Measurements from ENCODE around the gene PGP.
"Not testable (repeated sequence)": the region's sequence is repeated elsewhere in the genome, so short reads cannot be mapped to it uniquely, and the experiment has no call there.

The PGP gene

DNA sequence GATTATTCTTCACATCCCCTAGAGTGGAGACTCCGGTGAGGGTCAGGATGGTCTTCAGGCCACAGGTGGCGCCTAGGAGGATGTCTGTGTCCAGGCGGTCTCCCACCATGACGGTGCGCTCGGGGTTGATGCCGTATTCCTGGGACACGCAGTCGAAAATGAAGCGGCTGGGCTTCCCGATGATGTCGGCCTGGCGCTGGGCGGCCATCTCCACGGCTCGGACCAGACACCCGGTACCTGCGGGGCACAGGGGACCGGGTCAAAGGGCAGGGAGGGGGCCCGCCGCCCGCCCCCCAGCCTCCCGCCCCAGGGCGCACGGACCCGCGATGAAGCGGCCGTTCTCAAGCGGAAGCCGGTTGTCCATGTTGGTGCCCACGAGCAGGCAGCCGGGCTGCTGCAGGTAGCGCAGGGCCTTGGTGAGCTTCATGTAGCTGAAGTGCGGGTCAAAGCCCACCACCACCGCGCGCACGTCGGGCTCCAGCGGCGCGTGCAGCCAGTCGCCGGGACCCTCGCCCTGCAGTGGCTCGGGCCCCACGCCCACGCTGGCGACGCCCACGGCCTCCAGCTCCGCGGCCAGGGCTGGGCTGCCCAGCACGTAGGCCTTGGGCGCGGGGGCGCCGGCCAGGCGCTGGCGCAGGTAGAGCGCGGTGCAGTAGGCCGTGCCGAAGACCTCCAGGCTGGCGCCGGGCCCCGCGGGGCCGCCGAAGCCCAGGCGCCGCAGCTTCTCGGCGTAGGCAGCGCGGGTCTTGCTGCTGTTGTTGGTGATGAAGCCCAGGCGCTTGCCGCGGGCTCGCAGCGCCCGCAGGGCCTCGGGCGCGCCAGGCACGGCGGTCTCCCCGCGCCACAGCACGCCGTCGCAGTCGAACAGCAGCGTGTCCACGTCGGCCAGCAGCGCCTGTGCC, 572 bp downstream of the PGP start:
- no peak for DNase-seq

DNA sequence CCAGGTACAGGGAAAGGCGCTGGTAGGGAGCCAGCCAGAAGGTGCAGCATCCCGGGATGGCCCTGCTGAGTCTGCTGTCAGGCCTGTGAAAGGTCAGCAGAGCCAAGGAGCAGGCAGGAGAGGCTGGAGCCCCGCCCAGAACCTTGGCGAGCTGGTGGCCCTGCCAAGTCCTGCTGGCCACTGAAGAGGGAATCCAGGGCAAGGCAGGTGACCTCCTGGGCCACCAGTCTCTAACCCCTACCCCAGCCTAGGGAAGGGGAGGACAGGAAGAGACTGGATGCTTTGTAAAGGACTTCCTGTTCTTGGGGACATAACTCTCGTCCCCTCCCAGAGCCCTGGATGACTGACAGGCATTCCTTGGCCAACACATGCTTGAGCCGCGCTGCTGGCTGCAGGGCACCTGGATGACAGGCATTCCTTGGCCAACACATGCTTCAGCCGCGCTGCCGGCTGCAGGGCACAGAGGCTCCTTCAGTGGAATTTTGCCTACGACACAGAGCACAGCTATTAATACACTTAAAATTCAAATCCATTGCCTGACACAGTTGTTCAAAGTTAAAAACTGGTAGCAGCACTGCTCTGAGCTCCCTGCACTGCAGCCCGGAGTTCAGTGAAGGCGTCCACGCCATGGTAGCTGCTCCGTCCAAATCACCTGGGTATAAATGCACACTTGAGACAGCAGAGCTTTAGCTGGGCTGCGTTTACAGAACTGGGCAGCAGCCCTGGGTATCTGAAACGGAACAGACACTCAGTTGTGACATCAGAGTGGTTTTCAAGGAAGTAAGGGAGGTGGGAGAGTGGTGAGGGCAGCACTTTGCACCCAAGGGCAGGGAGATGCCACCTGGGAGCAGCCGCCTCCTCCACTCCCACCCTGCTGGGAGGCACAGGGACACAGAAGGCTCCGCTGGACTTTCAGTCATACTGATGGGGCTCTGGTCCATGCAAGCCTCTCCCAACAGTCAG, 2.0 kb downstream of the PGP start:
- DNase-seq: peak; percentile 31

DNA sequence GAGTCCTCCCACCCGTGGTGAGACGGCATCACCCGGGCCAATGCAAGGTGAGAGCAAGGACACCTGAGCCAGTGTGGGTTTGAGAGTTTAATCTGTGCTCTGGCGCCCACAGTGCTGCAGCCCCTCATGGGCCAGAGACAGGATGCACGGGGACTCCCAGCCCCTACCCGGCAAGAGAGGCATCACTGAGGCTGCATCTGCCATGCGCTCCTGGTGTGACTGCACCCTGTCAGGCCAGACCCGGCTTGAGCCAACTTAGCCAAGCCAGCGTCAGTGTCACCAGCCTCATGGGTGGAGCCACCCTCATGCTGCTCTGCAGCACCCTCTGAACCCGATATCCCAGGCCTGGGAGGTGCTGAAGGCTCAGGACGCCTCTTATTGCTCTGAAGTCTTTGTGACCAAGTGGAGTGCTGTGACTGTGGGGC, 2.7 kb downstream of the PGP start:
- DNase-seq: no peak

DNA sequence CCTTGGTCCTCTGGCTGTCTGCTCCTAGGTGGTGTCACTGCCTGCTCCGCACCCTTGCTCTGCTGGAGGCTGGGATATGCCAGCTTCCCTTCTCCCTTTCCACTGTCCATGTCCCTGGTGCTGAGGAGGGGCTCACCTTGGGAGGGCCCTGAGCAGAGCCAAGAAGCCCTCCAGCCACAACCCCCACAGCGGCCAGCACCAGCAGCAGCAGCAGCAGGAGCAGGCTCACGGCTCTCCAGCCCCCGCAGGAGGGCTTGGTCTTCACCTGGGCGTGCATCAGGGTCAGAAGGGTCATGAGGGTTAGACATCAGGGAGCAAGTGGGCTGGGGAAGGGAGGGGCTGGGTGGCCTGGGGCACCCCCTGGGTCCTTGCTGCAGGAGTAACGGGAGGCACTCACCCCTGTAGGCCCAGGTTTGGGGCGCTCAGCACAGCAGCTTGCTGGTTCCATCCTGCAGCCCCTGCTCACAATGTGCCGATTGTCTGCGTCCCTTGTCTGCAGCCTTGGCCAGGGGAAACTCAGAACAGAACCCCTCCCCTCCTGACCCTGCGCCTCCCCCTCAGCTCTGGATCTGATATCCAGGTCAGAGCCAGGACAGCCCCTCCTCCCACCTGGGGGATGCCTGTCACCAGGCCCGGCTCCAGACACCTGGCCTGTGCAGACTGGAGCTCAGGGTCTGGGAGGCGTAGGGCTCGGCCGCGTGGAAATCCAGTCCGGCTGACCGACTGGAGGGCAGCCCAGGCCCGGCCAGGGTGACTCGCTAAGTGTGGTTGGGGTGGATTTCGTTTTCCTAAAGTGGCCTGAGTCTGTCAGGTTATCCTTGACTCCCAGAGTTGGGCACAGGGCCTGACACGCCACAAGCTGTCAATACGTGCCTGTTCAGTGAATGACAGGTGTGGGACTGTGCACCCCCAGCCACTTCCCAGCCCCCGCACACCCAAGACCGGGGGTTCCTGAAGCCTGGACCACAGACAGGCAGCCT, 4.0 kb downstream of the PGP start, which contains the start of gene BRICD5:
BRICD5 (minus strand) TSS at position 478 of the 980 bp plus-strand sequence; CDS start at position 448, 30 bp downstream.
- DNase-seq: no peak

DNA sequence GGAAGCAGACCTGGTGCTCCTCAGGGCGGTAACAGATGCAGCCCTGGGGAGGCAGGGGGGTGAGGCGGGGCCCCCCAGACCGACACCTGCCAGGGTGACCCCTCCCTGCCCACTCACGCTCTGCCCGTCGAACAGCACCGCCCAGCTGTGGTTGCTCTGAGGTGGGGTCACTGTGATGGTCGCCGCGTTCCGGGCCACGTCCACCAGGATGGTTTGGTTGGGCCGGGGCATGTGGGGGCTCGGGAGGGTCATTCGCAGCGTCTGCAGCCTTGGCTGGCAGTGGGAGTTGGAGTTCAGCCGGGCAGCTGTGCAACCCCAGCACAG, 4.7 kb downstream of the PGP start:
- no peak for DNase-seq

DNA sequence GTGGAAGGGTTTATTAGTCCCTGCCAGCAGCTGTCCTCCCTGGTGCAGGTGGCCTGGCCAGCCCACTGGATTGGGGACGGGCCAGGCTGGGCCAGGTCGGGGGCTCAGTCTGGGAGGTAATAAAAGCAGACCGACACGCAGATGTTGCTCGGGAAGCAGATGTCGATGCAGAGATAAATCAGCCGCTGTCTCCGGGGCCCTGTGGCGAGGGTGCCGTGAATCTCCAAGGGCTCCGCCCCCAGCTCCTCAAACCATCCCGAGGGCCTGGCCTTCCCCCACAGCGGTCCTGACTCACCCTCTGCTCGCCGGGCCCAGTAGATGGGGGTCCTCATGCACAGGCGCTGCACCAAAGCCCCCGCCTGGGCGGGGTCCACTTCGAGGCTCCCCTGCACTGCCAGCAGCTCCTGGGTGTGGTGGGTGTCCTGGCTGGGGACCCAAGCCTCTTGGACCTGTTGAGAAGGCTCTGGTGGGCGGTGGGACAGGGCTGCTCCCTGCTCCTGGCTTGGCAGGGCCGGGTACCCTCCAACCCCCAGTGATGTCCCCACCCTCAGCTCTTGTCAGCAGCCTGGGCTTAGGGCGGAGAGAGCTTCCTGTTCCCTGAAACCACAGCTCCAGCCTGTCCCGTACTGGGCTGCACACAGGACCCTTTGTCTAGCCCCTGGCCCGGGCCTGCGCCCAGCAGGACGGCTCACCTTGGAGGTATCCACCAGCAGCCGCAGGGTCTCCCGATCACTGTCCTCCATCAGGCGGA, 5.2 kb downstream of the PGP start:
- DNase-seq: no peak

DNA sequence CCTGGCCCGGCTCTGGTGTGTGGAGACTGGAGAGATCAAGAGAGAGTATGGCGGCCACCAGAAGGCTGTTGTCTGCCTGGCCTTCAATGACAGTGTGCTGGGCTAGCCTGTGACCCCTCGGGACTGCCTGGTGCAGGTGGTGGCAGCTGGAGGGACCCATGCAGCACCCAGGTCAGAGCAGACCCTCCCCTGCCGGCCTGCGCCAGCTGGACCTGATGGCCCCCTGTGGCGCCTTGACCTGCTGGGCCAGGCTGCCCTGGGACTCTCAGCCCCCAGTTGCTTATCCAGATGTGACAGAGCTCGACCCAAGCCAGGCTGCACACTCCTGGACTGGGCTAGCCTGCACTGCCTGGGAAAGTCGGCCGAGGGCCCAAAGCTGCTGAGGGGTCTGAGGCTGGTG, 5.9 kb downstream of the PGP start:
- no peak for DNase-seq

DNA sequence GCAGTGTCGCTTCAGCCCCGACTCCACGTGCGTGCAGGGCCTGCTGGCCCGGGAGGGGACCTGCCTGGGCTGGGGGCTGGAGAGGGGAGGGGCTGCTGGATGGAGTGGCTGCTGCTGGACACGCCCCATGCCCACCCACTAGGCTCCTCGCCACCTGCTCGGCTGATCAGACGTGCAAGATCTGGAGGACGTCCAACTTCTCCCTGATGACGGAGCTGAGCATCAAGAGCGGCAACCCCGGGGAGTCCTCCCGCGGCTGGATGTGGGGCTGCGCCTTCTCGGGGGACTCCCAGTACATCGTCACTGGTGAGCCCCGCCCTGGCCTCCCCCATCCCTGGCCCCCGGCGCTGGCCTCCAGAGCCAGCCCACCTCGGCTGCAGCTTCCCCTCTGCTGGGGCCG, 6.3 kb downstream of the PGP start:
- no peak for DNase-seq

DNA sequence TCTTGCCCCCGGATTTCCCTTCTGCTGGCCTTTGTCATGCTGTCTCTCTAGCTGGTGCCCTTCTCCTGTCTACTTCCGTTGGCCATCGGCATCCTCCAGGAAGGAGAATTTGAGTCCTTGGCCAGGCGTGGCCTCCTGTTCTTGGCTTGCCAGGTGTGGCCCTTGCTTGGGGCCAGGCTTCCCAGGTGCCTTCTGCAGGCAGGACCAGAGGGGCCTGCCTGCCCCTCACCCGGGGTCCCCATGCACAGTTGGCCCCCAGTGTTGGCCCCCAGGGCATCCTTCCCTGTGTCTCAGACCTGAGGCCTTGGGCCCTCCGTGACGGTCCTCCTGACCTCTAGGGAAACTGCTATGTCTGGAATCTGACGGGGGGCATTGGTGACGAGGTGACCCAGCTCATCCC, 6.8 kb downstream of the PGP start:
- no peak for DNase-seq

DNA sequence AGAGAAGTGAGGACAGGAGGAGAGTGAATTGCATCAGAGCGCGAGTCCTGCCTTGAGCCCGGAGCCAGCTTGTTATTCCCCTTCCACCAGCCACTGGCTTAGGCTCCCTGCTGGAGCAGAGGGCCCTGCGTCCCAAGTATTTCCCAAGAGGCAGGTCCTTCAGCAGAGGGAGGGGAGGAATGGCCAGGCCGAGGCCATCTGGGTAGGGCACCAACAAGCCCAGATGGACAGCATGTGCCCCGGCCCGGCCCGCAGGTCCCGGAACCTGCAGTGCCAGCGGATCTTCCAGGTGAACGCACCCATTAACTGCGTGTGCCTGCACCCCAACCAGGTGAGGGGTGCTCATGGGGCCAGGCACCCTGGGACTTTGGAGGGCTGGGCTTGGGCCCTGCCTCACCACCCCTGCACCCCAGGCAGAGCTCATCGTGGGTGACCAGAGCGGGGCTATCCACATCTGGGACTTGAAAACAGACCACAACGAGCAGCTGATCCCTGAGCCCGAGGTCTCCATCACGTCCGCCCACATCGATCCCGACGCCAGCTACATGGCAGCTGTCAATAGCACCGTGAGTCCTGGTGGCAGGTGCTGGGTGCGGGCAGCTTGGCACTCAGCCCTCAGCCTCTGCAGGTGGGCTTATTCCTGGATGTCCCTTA, 7.7 kb downstream of the PGP start:
- DNase-seq: peak; percentile 35

DNA sequence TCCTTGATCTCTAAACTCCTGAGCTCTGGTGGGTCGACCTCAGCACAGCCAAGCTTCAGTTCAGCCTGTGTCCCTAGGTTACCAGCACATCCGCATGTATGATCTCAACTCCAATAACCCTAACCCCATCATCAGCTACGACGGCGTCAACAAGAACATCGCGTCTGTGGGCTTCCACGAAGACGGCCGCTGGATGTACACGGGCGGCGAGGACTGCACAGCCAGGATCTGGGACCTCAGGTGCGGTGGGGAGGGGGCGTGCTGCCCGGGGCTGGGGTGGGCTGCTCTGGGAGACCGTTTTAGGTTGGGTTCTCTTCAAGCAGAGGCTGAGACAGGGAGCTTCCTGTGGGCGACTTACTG, 8.2 kb downstream of the PGP start:
- DNase-seq: no peak

DNA sequence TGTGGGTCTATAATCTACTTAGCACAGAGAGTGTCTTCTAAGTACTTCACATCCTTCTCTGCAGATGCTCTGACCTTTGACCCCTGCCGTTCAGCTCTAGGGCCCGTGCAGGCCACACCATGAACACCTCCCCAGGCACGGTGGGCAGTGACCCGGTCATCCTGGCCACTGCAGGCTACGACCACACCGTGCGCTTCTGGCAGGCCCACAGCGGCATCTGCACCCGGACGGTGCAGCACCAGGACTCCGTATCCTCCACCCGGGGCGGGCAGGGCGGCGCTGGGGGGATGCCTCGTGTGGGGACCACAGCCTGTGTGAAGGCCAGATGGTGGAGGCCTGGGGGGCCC, 8.7 kb downstream of the PGP start:
- DNase-seq: no peak

DNA sequence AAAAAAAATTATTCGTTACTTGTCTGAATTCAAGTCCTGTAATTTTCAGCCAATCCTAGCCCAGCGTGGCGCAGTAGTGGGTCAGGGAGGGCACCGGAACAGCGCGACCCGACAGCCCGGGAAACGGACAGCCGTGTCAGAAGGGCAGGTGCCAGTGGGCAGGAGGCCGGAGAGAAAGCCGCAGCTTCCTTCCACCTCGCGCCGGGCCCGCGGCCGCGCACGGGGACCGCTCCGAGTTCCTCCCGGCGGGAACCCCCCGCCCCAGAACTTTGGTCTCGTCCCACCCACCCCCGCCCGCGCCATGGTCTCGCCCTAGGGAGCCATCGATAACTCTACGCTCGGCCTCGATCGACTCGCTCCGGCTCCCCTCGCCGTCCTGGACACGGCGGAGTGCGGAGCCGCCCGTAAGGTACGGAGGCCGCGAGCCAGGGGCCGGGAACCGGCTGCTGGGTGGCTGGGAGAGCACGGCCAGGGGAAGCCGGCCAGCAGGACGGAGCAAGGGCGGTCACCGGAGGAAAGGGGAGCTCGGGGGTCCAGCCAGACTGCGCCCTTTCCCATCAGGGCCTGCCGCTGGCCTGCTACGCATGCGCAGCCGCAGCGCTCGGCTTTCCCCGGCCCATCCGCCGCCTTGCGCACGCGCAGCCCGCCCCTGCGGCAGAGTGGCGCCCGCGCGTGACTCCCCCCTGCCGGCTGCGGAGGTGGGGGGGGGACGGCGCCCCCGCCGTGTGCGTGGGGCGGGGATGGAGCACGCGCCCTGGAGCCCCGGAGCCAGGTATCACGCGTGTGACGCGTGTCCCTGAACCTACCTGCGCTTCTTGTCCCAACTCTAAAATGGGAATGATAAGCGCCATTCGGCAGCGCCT, 9.3 kb downstream of the PGP start, which contains the start of gene MLST8:
MLST8 (plus strand) TSS at position 351 of the 863 bp plus-strand sequence. CDS start 632 bp downstream, outside the sequence.
- DNase-seq: peak; percentile 92

DNA sequence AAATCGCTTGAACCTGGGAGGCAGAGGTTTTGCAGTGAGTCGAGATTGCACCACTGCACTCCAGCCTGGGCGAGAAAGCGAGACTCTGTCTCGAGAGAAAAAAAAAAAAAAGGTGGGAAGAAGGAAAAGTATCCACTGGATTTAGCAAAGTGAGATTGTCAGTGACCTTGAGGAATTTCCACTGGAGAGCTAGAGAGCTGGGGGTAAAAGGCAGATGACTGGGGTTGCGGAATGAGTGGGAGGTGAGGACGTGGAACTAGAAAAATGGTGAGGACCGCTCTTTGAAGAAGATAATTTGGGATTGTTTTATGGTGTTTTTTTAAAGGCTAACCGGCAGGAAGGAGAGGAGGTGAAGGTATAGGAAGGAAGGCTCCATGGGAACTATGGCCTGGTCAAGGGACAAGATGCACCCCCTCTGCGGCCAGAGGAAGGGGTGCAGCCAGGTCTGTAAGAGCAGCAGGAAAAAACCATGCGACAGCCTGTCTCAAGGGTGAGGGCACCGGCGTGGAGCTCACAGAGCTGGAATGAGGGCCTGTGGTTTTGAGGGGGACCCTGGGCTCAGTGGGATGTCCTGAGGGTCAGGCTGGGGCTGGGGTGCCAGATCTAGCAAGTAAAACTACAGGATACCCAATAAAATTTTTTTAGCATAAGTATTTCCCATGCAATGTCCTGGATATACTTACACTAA, 10.1 kb downstream of the PGP start:
- no peak for DNase-seq

DNA sequence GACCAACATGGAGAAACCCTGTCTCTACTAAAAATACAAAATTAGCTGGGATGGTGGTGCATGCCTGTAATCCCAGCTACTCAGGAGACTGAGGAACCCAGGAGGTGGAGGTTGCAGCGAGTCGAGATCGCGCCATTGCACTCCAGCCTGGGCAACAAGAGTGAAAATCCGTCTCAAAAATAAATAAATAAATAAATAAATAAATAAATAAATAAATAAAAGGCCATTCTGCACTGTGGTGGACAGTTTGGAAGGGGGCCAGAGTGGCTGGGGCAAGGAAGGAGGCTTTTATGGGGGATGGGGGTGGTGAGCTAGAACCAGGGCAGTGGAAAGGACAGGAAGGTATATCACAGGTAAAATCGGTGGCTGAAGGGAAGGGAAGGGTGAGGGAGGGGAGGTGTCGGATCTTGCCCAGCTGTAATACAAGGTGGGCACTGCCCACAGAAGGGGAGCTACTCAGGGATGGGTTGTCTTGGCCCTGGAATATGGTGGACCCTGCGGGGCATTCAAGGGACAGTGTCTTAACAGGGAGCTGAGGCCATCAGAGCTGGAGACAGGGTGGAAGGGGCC, 11.4 kb downstream of the PGP start:
- DNase-seq: not testable (repeated sequence)

DNA sequence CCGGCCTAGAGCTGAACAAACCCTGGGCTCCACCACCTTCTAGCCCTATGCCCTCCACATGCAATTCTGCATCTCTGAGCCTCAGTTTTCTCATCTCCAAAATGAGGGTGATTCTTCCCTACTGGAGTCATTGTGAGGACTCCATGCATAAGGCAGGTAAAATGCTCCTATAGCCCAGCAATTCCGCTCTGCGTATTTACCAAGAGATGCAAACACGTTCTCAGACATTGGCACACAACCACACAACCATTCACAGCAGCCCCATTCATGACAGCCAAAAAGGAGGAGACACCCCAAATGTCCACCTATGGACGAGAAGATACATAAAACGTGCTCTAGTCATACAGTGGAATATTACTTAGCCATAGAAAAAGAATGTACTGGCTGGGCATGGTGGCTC, 14.3 kb downstream of the PGP start:
- DNase-seq: no peak

DNA sequence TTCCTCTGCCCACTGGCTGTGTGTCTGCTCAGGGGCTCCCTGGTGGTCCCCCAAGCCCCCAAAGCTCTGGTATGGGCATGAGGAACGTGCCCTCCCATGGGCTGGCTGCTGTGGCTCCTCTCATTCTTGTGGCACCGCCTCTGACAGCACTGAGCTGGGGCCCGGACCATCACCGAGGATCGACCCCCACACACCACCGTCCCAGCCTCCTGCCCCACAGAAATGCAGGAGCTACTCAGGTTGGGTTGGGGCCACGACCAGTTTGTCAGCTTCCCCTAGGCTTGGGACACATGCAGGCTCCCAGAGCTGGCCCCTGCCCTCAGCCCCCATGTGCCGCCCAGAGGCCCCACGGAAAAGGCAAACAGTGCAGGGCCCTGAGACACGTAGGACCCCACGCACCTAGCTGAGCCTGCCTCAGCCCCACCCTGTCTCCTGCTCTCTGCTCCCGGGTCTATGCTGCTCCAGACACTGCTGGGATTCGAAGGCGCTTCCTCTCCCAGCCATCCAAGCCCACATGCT, 15.0 kb downstream of the PGP start:
- no peak for DNase-seq

DNA sequence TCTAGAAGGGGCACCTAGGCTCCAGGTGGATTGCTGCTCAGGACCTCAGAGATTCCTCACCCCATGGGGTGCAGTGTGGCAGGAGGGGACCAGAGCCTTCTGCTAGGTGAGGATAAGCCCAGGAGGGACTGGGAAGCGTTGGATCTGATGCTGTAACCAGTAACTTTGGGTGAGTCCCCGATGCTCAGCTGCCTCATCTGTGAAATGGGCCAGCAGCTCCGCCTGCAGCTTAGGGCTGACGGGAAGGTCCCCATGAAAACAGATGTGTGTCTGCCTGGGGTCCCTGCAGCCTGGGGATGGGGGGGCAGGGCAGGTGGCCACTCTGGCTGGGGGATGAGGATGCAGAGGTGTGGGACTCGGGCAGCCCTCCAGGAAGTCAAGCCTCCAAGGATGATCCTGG, 15.5 kb downstream of the PGP start:
- no peak for DNase-seq

DNA sequence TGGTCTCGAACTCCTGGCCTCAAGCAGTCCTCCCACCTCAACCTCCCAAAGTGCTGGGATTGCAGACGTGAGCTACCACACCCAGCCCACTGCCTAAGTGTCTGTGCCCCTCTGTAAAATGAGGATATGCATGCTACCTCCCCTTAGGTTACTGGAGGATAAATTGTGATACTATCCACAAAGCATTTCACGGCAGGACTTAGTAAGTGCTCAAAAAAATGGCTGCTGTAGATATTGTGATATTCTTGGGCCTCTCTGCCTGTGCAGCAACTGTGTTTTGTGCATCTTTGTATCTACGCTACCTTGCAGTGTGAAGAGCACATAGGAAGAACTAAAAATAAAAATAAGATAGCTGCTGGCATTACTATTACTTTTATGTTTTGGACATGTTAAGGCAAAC, 16.4 kb downstream of the PGP start:
- DNase-seq: no peak
